LNCAP (cell line): ENCODE results near the gene MRPL21.

ENCODE experiments used
- CTCF ChIP-seq: fragments of 450-650 bp; IDR thresholded peaks from 2 replicates; pipeline ENCODE4 v1.5.1; 2017; ENCODE audit warnings: mild to moderate bottlenecking

The MRPL21 gene

GRCh38 chr11:68928136-68928880 is 24.7 kb upstream of the MRPL21 start:
- no peak for TF ChIP-seq CTCF

GRCh38 chr11:68927280-68928135 is 23.9 kb upstream of the MRPL21 start:
- no peak for TF ChIP-seq CTCF

- no peak for TF ChIP-seq CTCF
Observed at GRCh38 chr11:68925611-68926010, 22.0 kb upstream of the MRPL21 start.

GRCh38 chr11:68924073-68924925 is 20.7 kb upstream of the MRPL21 start:
- TF ChIP-seq CTCF, result no peak

GRCh38 chr11:68923614-68924013 is 20.0 kb upstream of the MRPL21 start:
- TF ChIP-seq CTCF, result no peak

GRCh38 chr11:68916439-68916838 is 12.8 kb upstream of the MRPL21 start:
- TF ChIP-seq CTCF, result no peak

GRCh38 chr11:68914761-68915160 is 11.1 kb upstream of the MRPL21 start:
- TF ChIP-seq CTCF, result no peak
